WI38 (cell line): ENCODE results near the gene ARHGEF28.

ENCODE experiments used
- H3K4me3 ChIP-seq: 2 replicates; pipeline ENCODE4 v1.5.1; 2011; ENCODE audit warnings: low read depth, mild to moderate bottlenecking, control low read depth, low read length
- CTCF ChIP-seq: IDR thresholded peaks from 2 replicates; pipeline ENCODE4 v1.5.1; 2012; ENCODE audit warnings: low read depth, mild to moderate bottlenecking, control low read depth, low read length

Gene ARHGEF28

DNA sequence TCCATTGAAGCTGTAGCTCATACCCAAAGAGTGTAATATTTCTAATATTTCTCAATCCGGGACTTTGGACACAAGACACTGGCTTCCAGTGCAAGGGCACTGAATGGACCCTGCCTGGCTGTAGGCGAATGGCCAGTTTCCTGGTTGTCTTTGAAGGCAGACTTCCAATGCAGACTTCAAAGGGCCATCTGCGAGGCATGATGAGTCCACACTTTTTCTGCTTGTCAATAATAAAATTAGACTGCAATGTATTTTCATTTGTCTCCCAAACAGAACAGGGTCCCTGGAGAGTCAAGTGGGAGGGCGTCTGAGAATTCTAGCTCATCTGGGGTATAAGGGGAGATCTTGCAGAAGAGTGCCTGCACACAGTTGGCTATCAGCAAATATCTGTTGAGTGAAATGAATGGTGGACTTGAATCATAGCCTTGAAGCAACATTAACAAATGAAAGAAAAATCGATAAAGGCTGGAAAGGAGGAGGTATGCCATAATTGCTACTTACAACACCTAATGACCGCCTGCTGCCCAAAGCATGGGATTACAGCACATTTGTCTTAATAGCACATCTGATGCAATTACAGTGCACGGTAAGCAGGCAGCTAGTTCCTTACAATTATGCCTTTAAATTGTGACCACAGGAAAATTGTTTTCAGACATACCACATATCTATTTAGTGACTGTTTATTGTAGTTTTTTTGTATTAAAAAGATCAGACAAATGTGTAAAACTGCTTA is 137.5 kb downstream of the ARHGEF28 start:
- no peak for TF ChIP-seq CTCF
- H3K4me3 ChIP-seq, result no peak overlapping the region

DNA sequence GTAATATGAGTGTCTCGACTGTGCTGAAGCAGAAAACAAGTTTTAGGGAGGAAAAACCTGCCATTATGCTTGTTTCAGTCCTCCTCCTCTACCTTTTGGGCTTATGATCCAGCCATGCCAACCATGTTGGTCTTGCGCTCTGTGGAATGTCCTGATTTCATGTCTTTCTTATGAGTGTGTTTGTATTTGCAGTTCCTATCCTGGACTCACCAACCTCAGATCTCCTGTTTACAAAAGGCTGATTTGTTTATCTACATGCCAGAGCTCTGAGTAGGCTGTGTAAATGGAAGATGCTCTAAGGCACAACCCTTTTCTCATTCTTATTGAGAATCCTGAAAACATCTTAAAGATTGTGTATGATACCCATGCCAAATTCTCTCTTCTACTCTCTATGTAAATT is 138.6 kb downstream of the ARHGEF28 start:
- no peak for TF ChIP-seq CTCF
- H3K4me3 ChIP-seq, result no peak overlapping the region

DNA sequence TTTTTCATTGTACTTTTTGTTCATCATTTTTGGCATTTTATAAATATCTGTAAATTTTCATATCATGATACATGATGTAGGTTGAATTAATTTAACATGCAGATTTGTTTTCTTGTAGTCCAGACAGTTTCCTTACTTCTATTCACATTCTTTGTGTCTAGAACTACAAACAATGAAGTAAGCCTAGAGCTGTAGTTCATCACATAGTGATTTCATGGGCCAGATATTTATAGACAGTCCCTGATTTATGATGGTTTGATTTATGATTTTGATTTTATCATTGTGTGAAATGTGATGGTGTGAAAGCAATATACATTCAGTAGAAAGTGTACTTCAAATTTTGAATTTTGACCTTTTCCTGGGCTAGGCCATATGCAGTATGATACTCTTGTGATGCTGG is 139.0 kb downstream of the ARHGEF28 start:
- H3K4me3 ChIP-seq, result no peak overlapping the region
- TF ChIP-seq CTCF, result no peak

DNA sequence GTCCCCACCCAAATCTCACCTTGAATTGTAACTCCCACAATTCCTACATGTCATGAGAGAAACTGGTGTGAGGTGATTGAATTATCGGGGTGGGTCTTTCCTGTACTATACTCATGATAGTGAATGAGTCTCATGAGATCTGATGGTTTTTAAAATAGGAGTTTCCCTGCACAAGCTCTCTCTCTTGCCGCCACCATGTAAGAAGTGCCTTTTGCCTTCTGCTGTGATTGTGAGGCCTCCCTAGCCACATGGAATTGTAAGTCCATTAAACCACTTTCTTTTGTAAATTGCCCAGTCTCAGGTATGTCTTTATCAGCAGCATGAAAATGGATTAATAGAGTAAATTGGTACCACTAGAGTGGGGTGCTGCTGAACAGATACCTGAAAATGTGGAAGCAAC is 140.9 kb downstream of the ARHGEF28 start:
- H3K4me3 ChIP-seq, result no peak overlapping the region
- no peak for TF ChIP-seq CTCF

DNA sequence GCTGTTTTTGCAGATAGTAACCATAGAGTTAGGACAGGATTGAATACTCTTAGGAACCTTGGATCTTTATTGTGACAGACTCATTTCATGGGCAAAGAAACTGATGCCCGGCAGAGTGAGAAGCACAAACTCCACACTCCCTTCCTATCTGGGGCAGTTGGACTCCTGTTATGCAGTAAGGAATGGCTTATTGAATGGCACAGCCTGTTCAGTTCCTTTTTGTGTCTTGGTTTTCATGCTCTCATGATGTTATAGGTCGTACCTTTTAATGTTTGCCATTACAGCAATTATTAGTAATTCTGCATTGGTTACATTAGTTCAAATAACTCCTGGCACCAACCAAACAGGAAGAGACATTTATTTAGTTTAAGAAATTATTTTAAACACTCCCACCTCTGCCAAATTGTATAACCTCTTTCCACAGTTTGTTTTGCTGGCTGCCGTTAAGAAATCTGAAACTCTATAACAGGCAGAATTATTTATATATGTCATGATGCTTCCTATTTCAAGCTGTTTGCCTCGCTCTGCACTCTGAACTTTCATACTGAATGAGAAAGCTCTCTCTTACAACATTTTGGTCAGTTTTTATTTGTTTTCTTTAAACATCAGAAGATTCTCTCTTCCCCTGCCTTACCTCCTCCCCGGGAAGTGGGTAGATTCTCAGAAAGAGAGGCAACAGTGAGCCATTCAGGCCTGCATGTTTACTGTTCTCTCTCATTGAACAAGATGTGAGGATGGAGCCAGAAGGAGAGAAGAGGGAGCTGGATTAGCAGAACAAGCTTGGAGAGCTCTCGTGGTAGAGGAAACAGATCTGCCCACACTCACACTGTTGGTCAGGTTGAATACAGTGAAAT is 144.4 kb downstream of the ARHGEF28 start:
- TF ChIP-seq CTCF, result no peak
- no peak overlapping the region for H3K4me3 ChIP-seq

DNA sequence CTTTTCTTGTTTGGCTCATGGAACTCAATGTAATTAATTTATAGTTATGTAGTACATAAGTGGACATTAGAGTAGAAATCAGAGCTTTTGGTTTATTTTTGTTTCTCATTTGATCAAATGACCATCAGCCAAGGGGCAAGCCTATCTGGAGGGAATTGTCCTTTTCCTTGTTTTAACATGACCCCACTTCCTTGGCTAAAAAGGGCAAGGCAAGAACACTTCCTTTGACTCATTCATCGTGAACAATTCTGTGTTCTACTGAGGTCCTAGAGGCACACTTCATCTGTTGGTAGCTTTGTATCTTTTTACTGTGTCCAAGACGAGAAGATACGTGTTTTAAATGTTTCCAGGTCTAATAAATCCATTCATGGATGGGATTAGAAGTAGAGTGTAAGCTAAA is 148.9 kb downstream of the ARHGEF28 start:
- TF ChIP-seq CTCF, result no peak

DNA sequence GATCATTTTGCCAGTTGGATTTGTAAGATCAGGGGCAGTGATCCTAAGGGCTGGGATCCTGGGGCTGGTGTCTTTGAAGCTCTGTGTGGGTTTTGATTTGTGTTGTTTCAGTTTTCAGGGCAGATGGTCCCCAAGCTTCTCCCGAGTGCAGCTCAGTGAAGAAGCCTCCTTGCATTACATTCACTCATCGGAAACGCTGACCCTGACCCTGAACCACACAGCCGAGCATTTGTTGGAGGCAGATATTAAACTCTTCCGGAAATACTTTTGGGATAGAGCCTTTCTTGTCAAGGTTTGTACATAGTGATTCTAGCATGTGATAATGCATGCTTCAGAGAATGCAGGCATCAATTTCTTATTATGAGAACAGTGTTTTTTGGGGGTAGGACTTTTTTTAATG is 150.4 kb downstream of the ARHGEF28 start:
- H3K4me3 ChIP-seq, result no peak overlapping the region
- TF ChIP-seq CTCF, result no peak

More for the DNA sequence above, 148.9 kb downstream of the ARHGEF28 start:
- no peak overlapping the region for H3K4me3 ChIP-seq
